ENCODE measurements around the gene CIB4. TPM values are rescaled to one million over a fixed set of nuclear protein-coding genes. Genes with fewer than 3 reads are reported as not detected.

CIB4 gene
- total RNA-seq, 2 experiments from 2014 or later: not detected

DNA sequence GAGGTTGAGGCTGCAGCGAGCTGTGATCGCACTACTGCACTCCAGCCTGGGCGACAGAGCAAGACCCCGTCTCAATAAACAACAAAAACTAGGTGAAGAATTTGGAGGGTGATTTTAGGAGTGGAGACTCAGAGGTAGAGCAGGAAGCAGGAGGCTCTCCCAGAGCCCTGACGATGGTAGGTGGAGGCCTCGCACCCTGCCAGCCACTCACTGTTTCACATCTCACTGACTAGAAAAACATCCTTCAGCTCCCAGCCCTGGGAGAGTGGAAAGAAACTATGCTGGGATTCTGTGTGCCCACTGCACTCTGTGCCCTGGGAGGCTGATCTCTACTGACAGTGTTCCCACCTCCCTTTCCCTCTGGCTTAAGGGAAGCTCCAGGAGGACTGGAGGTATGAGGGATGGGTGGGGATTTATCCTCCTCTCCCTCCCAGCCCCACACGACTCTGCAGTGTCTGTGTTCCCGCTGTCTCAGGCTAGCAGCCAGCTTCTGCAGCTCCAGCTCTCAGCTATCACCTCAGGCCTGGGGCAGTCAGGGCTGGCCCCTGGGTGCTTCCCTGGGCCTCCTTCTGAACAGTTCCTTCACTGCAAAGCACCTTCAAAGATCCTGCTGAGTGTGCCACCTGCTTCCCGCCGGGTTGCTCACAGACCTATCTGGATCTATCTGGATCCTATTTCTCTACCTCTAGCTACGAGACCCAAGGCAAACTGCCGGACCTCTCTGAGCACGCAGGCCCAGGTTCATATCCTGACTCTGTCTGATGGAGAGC lies 9.6 kb downstream of the CIB4 start:
- Mint-ChIP-seq H3K36me3 (no peaks in the 10 kb centered on the region), H3K27ac (no peak overlapping the region), H3K27me3 (no peaks in the 10 kb centered on the region), H3K4me3 (no peak overlapping the region), H3K9me3 (ENCODE audit: low read depth) (no peaks in the 10 kb centered on the region), H3K4me1 (no peaks in the 10 kb centered on the region)
- ATAC-seq: no peak
- CTCF ChIA-PET: no interaction called here
- no peak for DNase-seq

DNA sequence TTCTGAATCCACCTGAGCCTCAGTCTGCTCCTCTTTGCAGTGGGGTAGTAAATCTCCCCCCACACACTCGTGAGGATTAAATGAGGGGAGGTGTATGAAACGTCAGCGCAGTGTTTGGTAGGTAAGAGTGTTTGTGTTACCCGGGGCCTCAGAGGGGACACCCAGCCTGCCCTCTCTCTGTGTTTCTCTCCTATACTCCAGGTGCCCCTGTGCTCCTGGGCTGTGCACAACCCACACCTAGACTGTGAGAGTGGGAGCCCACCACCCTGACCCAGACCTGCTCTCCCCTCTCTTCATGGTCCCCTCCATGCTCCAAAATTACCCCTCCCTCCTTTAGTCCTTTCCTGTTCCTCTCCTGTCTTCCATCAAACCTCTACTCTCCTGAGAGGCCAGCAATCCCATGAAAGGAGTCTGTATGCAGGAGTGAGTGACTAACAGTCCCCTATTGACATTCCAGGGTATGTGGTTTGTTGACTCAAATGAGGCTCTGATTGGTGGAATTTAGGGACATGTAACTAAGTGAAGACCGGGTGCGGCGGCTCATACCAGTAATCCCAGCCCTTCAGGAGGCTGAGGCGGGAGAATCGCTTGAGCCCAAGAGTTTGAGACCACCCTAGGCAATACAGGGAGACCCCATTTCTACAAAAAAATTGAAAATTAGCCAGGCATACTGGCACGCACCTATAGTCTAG lies 10.4 kb downstream of the CIB4 start:
- no peaks in the 10 kb centered on the region for H3K36me3 Mint-ChIP-seq
- no peak overlapping the region for H3K27ac Mint-ChIP-seq
- no peaks in the 10 kb centered on the region for H3K4me1 Mint-ChIP-seq
- H3K27me3 Mint-ChIP-seq: no peaks in the 10 kb centered on the region
- no peaks in the 10 kb centered on the region for H3K9me3 Mint-ChIP-seq (ENCODE audit: low read depth)
- DNase-seq: no peak
- CTCF ChIA-PET: no interaction called here
- no peak overlapping the region for H3K4me3 Mint-ChIP-seq
- no peak for ATAC-seq

DNA sequence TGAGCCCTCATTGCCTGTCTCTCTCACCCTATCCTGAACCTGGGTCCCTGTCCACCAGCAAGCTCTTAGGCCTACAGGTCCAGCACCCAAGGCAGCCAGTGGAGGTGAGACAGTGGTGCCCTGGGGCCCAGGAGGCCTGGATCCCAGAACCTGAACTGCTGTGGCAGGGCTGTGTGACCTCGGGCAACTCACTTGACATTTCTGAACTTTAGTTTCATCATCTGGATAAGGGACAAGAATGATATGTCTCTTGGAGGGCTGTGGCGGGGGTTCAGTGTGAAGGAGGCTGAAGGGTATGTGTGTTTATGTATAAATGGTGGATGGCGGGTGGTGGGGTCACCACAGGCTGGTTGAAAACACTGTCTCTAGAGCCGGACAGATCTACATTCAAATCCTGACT lies 10.9 kb downstream of the CIB4 start:
- H3K27me3 Mint-ChIP-seq: no peaks in the 10 kb centered on the region

DNA sequence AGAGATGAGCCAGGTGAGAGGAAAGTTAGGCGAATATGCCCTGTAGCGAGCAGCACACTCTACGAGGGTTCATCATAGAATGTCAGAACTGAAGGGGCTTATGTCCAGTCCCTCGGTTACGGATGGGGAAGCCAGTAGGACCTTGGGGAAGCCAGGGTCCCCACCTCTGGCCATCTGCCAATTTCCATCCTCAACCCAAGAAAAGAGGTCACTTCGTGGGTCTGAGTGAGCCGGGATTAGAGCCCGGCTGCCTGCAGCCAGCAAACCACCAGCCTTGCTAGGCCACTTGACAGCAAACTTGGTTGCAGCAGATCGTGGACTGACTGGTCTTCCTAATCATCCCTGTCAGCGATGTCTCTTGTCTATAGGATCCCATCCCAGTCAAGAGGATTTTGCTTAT lies 11.4 kb downstream of the CIB4 start:
- Mint-ChIP-seq H3K4me3 (no peak overlapping the region), H3K36me3 (no peaks in the 10 kb centered on the region), H3K27ac (no peak overlapping the region), H3K4me1 (no peaks in the 10 kb centered on the region), H3K27me3 (no peaks in the 10 kb centered on the region), H3K9me3 (ENCODE audit: low read depth) (no peaks in the 10 kb centered on the region)
- DNase-seq (no peak), ATAC-seq (no peak)
- CTCF ChIA-PET: no interaction called here

More for the DNA sequence above, 10.9 kb downstream of the CIB4 start:
- no peaks in the 10 kb centered on the region for H3K36me3 Mint-ChIP-seq
- H3K27ac Mint-ChIP-seq: no peak overlapping the region
- DNase-seq: no peak
- no peaks in the 10 kb centered on the region for H3K4me1 Mint-ChIP-seq
- ATAC-seq: no peak
- no peak overlapping the region for H3K4me3 Mint-ChIP-seq
- H3K9me3 Mint-ChIP-seq (ENCODE audit: low read depth): no peaks in the 10 kb centered on the region
- CTCF ChIA-PET: no interaction called here

DNA sequence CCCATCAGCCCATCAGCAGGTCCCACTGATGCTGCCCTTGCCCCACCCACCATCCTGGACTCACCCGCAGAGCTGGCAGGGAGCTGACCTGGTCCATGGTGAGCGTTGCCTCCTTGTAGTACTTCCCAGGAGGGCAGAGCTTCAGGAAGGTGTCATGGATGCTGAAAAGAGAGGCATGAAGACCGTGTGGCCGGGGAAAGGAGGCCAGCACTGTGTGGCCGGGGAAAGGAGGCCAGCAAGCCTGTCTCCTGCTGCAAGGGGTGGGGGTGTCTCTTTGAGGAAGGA lies 11.9 kb downstream of the CIB4 start:
- H3K9me3 Mint-ChIP-seq (ENCODE audit: low read depth): no peaks in the 10 kb centered on the region
- H3K4me1 Mint-ChIP-seq: no peaks in the 10 kb centered on the region
- H3K27me3 Mint-ChIP-seq: no peaks in the 10 kb centered on the region
- CTCF ChIA-PET: no interaction called here
- ATAC-seq (no peak), DNase-seq (no peak)
- no peak overlapping the region for H3K27ac Mint-ChIP-seq
- no peaks in the 10 kb centered on the region for H3K36me3 Mint-ChIP-seq
- no peak overlapping the region for H3K4me3 Mint-ChIP-seq

DNA sequence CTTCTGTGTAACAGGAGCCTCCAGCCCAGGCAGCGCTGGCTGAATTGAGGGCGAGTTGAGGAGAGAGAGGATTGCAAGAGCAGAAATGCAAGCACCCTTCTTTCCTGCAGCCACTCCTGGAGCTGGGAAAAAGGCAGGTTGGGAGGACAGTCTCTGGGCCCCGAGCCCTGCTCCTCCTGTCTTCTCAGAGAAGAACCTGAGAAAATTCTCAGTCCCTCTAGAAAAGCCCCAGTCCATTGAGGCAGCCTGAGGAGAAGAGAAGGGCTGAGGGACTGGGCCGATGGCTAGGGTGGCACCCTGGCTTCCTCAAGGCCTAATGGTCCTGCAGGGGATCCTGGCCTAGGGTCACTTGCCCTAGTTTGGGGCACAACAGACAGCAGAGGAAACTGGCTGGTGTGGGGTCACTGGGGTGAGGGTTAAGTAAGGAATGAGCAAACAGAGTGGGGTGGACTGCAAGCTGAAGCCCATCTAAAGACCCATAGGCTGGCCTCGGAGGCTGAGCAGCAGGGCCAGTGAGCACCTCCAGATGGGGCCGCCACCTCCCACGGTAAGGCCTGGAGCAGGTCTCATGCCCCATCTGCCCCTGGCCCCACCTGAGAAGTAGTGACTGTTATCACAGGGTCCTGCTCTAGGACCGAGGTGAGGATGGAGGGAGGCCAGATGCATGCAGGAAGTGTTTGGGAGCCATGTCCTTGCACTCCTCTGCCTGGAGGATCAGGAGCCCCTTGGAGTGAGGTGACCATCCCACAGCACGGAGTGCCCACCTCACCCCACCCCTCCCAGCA lies 12.4 kb downstream of the CIB4 start:
- no peaks in the 10 kb centered on the region for H3K27me3 Mint-ChIP-seq
- H3K9me3 Mint-ChIP-seq (ENCODE audit: low read depth): no peaks in the 10 kb centered on the region
- CTCF ChIA-PET: no interaction called here
- H3K27ac Mint-ChIP-seq: no peak overlapping the region
- H3K36me3 Mint-ChIP-seq: no peaks in the 10 kb centered on the region
- no peak overlapping the region for H3K4me3 Mint-ChIP-seq
- no peak for ATAC-seq
- no peaks in the 10 kb centered on the region for H3K4me1 Mint-ChIP-seq
- no peak for DNase-seq

DNA sequence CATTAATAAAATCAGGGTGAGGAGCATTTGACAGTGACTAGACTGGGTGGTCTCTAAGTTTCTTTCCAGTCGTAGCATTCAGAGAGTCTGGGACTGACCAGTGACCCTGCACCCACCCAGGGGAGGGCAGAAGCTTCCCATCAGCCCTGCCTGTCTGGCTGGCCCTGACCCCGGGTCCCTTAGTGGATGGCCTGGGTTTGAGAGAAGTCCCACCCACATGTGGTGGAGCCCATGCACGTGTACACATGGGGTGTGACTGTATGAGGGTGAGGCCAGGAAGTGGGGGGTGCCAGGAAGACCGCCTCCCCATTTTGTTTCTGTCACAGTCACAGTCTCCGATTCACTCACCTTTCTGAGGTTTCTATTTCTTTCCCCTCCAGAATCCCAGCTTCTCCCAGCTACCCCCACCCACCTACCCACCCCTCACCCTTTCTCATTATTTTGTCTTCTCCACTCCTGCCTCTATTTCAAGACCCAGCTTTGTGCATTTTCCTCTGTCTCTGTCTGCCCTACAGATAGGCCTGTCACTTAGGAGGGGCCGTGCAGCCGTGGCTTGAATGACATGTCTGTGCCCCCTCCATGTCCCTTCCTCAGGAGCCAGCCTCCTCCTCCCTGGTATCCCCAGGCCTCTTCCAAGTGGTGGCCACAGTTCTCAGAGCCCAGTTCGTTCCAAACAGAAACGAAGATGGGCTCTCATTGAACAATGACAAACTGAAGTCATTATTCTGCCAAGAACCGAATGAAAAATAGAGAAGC lies 13.6 kb downstream of the CIB4 start:
- no peak for ATAC-seq
- Mint-ChIP-seq H3K9me3 (ENCODE audit: low read depth) (no peaks in the 10 kb centered on the region), H3K36me3 (no peaks in the 10 kb centered on the region), H3K4me1 (no peaks in the 10 kb centered on the region), H3K27ac (no peak overlapping the region), H3K27me3 (no peaks in the 10 kb centered on the region), H3K4me3 (no peak overlapping the region)
- DNase-seq: no peak
- CTCF ChIA-PET: no interaction called here

DNA sequence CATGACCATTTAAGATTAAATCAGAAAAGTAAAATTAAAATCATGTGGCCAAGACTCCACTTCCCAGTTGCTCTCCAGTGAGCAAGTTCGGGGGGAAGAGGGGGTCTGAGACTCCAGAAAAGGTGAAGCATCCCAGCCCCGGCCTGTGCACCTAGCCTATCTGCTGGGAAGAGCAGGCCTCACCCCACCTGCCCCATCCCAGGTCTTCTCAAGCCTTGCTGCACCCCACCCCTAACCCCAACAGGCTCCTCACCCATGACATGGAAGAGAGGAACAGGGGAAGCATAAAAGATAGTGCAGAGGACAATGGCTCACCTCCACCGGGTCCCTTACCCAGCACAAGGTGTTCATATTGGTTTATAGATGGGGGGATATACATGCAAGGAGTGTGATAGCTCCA lies 14.6 kb downstream of the CIB4 start:
- Mint-ChIP-seq H3K4me1 (no peaks in the 10 kb centered on the region), H3K36me3 (no peaks in the 10 kb centered on the region), H3K27ac (no peak overlapping the region), H3K9me3 (ENCODE audit: low read depth) (no peaks in the 10 kb centered on the region), H3K4me3 (no peak overlapping the region), H3K27me3 (peaks cover 3% of the 10 kb centered on the region)
- ATAC-seq: no peak
- DNase-seq: no peak
- CTCF ChIA-PET: interaction anchor here (0.7 to 1.3 kb wide), 2 partner anchors 8 to 120 kb away, joined by 3 read pairs; no protein-coding TSS in a partner anchor

DNA sequence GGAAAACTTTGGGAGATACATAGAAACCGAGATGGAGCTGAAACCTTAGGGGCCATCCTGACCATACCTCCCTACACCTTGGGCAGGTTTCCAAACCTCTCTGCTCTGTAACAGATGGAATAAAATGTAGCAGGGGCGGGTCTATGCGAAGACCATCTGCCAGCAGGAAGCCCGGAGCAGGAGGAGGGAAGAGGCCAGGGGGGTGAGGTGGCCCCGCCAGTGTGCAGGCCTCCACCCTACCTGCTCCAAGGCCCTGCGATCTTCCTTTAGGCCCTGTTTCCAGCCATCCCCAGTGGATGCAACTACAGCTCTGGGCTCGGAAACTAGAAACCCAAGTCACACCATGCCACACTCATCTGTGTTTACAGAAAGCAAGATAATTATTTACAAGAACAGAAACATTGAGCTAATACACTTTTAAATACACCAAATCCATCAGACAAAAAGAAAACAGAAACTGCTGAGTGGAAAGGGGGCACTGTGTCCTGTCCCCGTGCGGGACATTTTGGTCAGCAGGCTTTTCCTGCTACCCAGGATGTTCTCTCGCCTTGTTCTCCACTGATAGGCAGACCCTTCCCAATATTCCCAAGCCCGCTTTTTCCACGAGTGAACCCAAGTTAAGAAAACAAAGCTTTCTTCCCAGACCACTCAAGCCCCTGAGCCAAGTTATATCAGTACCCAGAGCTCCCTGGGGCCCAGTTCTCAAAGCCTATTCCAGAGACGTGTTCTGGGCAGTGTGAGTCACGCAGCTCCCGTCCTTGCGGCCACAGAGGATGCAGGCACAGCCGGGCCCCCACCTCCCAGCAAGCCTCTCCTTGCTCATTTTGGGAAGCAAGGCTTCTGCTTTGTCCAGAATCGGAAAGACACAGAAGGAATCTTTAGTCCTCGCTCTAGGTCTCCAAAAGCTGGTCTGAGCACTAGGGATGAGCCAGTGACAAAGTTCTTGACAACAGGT lies 17.3 kb downstream of the CIB4 start:
- CTCF ChIA-PET: no interaction called here
- H3K9me3 Mint-ChIP-seq (ENCODE audit: low read depth): no peaks in the 10 kb centered on the region
- ATAC-seq (no peak), DNase-seq (no peak)
- no peak overlapping the region for H3K4me3 Mint-ChIP-seq
- peaks cover 4% of the 10 kb centered on the region for H3K4me1 Mint-ChIP-seq
- peaks cover 24% of the 10 kb centered on the region for H3K27me3 Mint-ChIP-seq
- H3K36me3 Mint-ChIP-seq: no peaks in the 10 kb centered on the region
- H3K27ac Mint-ChIP-seq: no peak overlapping the region

DNA sequence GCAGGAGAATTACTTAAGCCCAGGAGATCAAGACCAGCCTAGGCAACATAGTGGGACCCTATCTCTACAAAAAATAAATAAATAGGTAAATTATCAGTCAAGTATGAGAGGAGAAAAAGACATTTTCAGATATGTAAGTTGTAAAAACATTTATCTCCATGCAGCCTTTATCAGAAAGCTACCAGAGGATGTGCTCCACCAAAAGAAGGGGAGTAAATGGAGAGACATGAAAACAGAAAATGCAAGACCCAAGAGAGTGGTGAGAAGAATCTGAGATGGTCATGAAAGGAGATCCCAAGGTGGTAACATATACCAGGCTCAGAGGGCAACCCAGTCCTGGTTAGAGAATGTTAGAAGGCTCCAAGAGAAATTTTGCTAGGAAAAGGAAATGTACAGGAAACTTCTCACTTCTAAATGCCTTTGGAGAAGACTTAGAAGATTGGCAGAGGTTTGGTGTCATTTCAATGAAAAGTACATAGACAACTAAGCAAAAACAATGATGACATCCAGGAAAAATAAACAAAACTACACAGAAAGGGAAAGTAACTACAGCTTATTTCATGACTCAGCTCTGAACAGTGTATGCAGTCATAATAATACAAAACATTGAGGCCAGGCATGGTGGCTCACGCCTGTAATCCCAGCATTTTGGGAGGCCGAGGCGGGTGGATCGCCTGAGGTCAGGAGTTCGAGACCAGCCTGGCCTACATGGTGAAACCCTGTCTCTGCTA lies 19.5 kb downstream of the CIB4 start:
- Mint-ChIP-seq H3K4me3 (no peak overlapping the region), H3K36me3 (no peaks in the 10 kb centered on the region), H3K9me3 (ENCODE audit: low read depth) (no peaks in the 10 kb centered on the region), H3K27me3 (peaks cover 26% of the 10 kb centered on the region), H3K27ac (no peak overlapping the region), H3K4me1 (peaks cover 4% of the 10 kb centered on the region)
- ATAC-seq (no peak), DNase-seq (no peak)
- CTCF ChIA-PET: interaction anchor here (1.0 kb wide), 1 partner anchor 44 kb away, joined by 5 read pairs; no protein-coding TSS in a partner anchor

DNA sequence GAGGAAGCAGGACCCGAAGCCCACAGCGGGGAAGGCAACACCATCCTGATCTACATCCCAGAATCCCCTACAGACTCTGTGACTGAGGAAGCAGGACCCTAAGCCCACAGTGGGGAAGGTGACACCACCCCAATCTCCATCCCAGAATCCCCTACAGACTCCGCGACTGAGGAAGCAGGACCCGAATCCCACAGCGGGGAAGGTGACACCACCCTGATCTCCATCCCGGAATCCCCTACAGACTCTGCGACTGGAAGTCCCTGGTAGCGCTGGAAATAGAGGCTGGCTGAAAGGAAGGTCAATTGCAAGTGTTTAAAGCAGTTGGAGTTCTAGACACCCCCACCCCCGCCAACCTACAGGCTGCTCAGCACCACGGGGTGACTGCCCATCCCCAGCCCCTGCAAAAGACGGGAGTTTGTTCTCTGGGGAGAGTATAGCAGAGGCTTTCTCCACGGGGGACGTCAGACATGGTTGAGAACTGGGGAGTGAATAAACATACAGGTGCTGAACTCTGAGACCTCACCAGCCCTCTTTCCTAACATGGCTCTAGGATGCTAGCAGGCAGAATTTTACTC lies 21.0 kb downstream of the CIB4 start:
- CTCF ChIA-PET: no interaction called here
- Mint-ChIP-seq H3K9me3 (ENCODE audit: low read depth) (no peaks in the 10 kb centered on the region), H3K27ac (no peak overlapping the region), H3K27me3 (peaks cover 27% of the 10 kb centered on the region), H3K4me1 (peaks cover 4% of the 10 kb centered on the region), H3K4me3 (no peak overlapping the region), H3K36me3 (no peaks in the 10 kb centered on the region)
- no peak for ATAC-seq
- no peak for DNase-seq

DNA sequence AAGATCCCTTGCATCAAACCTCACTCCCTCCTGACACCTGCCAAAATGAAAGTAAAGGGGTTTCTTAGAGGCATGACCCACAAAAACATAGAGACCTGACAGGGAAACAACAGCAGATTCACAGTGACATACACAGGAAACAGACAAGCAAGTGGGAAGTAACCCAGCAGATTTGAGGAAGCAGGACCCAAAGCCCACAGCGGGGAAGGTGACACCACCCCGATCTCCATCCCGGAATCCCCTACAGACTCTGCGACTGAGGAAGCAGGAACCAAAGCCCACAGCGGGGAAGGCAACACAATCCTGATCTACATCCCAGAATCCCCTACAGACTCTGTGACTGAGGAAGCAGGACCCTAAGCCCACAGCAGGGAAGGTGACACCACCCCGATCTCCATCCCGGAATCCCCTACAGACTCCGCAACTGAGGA lies 21.6 kb downstream of the CIB4 start:
- H3K9me3 Mint-ChIP-seq (ENCODE audit: low read depth): no peaks in the 10 kb centered on the region
- H3K4me3 Mint-ChIP-seq: no peak overlapping the region
- DNase-seq (no peak), ATAC-seq (no peak)
- H3K27me3 Mint-ChIP-seq: peaks cover 33% of the 10 kb centered on the region
- no peak overlapping the region for H3K27ac Mint-ChIP-seq
- H3K4me1 Mint-ChIP-seq: peaks cover 4% of the 10 kb centered on the region
- CTCF ChIA-PET: no interaction called here
- no peaks in the 10 kb centered on the region for H3K36me3 Mint-ChIP-seq
